Dedifferentiated amniotic fluid mesenchymal stem cell (primary cell): ENCODE results near the gene GNAI3.

Experiments used
- DNase-seq: peaks from one replicate; pipeline ENCODE4 v3.0.0-alpha.2; 2016; ENCODE audit errors: extremely low spot score

The GNAI3 gene

DNA sequence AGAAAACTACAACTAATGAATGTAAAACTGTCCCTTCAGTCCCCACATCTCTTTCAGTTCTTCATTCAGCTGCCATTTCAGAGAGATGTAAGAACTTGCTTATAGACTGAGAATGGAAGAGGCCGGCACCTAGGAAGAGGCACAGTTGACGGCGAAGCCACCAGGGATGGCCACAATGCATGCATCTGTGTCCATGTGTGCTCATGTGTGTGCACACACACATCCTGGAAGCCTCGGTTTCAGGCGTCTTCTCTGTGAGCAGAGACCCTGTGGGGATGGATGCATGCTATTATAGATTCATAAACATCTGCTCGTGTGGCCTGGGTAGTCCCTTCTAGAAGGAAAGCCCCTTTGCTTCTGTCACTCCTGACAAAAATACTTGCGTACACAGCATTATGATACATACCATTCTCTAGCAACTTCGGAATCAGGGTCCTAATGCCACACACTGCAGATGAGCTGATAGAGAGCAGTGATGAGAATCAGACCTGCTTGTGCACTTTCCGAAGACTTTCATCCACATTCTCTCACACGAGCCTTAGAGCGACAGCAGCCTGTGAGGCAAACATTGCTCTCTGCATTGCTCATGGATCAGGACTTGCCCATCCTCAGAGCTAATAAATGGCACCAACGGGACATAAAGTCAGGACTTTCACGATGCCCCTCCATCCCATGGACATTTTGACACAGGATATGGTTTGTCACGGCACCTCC lies 21.2 kb upstream of the GNAI3 start:
- DNase-seq: no peak

DNA sequence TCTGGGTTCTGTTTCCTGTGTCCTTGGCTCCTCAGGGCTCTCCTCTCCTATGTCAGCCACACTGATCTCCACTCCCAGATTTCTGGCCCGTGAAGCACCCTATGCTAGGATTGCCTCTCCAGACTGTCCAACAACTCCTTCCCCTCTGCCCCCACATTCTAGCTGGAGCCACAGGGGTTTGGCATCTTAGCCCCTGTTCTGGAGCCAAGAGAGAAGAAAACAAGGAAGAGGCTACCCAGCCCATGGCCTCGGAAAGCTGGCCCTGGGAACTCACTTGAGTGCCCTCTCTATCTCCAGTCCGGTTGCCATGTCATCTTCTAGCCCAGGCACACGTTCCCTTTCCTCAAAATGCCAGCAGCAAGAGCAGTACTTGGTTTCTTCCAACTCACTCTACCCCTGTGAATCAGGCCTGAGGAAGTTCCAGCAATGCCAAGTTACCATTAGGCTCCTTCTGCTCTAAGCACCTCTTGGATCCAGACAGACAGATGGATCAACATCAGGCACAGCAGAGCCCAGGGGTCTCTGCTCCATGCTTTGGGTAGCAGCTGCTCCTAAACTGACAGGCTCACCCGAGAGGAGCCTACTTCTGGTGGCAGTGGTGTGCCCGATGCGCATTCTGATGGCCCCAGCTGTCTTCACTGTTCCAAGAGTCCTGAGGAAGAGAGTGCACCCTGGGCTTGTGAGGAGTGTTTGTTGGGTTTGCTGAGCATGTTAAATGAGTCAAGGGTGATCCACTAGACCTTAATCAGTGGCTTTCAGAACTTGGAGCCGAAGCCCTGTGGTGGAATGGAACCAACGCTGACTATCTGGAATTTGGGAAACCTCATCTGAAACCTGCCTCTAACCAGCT lies 20.3 kb upstream of the GNAI3 start:
- no peak for DNase-seq

DNA sequence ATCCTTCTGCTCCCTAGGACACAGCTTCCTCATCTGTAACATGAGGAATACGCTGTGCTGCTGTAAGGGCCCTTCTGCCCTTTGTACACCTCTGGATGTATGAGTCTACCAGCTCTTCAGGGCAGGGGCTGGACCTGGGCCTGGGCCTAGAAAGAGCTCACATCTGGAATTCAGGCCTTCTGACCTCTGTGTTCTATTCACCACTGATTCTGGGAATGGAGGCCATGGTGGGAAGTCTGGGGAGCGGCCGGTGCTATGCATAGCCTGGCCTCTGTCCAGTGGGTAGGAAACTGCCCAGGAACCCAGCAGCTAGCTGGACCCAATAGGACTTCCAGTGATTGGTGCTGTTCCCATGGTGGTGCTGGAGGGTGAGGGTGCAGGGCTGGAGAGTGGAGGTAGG lies 19.7 kb upstream of the GNAI3 start:
- no peak for DNase-seq

DNA sequence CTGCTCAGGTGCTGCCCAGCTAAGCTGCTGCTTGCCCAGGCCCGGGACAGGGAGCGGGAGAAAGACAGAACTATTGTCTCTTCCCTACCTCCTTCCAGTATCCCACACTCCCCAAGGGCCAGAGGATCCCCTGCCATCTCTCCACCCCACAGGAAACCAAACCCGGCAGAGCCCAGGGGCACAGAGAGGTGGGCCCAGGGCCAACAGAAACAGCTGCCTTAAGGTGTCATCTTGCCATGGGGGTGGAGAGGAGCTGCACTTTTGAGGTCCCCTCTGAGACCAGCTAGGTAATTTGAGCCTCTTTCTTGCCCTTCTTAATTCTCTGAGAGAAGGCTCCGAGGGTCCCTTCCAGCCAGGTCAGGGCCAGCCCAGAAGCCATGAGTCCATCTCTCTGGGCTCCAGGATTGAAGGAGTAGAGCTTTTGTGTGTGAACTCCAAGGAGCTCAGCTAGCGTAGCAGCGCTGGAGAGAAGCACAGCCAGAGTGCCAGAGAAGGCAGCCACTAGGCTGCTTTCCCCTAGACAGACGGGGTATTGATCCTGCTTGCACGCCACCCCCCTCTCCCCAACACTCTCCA lies 18.4 kb upstream of the GNAI3 start:
- DNase-seq: no peak

DNA sequence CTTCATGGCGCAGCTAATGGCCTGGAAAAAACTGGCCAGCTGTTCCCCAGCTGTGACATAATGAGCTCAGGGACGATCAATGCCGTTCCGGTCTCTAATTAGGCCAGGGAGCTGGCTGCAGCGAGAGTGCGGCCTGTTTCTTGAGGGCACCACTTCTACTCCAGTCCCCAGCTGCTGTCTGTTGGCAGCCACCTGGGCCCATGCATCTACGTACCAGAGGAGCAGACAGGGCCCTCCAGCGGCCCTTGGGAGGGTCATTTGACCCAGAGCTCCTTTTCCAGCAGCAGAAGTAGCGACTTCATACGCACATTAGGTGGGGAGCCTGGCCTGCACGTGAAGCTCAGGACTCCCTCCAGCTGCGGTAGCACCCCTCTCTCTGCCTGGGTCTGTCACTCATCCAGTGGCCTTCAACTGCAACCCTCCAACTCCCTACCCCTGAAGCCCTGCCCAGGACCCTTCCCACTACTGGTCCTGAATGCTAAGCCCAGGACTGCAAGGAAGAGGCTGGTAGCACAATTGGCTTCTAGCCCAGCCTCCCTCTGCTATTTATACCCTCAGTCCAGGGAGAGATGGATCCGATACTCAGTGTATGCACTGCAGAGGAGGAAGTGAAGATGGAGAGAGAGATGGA lies 17.8 kb upstream of the GNAI3 start:
- DNase-seq: no peak

GRCh38 chr1:109531380-109531779 lies 17.0 kb upstream of the GNAI3 start:
- DNase-seq: no peak

- no peak for DNase-seq
Measured at GRCh38 chr1:109531826-109532364, 16.5 kb upstream of the GNAI3 start.

DNA sequence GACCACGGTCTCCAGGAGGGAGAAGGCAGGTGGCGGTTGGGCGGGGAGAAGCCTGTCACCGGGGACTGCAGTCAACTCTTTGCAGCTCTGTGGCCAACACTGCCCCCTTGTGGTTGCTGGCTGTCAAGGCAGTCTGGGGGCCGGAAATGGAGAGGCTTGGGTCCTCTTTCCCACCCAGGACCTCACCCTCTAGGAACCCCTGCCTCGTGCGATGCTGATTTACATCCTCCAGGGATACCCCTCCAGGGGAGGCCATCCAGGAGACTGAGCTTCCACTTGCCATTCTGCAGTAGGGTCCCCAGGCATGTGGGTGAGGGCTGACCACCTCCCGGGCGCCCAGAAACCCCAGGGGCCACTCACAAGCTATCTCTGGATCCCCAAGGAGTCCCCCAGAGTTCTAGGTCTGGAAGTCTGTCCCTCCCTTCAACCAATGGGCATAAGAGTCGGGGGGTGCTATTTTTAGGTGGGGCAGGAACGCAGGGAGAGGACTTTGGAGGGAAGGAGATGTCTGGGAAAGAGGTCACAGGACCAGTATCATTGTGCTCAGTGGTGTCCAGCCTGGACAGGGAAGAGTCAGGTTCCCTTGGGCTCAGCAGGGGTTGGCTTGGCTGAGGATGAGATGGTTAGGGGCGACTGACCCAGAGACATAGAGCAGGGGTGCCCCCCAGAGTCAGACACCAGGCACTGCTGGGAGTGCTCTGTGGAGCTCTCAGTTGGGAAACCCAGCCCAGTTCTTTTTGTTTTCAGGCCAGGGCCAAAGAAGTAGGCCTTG lies 15.9 kb upstream of the GNAI3 start:
- peak; percentile 75 for DNase-seq

- no peak for DNase-seq
Measured at GRCh38 chr1:109534307-109534858, 14.0 kb upstream of the GNAI3 start.

DNA sequence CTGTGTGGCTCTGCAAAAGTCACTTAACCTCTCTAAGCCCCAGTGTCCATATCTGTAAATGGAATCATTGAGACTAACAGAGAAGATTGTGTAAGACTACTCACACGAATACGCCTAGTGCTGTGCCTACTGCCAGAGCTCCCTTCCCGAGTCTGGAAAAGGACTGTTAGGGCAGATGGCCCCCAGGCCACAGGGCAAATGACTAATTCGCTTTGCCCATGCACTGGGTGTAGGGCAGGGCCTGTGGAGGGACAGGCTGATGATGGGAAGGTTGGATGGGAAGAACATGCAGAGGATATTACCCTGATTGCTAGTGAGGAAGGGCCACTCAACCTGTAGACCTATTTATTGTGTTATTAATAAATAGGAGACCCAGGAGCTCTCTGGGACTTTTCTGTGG lies 12.9 kb upstream of the GNAI3 start:
- no peak for DNase-seq

- DNase-seq: no peak
Measured at GRCh38 chr1:109535971-109536491, 12.4 kb upstream of the GNAI3 start.

DNA sequence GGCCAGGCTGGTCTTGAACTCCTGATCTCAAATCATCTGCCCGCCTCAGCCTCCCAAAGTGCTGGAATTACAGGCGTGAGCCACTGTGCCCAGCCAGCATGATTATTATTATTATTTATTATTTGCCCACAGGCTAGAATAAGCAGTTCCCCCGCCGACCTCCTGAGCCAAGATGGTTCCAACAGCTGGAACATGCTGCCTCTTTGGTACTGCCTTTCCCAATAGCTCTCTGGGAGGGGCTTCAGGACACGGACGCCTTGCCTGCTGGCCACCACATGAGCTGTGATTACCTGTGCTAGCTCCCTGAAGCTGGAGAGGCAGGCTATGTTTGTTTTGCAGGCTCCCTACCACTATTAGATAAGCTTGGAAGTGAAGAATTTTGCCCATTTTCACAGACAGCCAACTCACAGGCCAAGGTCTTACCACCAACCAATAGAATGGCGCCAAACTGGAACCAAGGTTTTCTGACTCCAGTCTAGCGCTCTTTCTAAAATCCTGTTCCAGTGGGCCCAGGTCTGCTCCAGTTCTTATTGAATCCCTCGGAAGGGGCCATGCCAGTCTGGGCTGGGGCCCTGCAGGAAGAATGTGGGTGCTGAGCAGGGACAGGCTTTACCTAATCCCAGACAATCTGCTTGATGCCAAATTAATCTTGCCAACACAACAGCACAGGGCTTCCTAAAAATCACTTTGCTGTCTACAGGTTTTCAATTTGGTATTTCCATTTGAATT lies 10.8 kb upstream of the GNAI3 start:
- DNase-seq: no peak

DNA sequence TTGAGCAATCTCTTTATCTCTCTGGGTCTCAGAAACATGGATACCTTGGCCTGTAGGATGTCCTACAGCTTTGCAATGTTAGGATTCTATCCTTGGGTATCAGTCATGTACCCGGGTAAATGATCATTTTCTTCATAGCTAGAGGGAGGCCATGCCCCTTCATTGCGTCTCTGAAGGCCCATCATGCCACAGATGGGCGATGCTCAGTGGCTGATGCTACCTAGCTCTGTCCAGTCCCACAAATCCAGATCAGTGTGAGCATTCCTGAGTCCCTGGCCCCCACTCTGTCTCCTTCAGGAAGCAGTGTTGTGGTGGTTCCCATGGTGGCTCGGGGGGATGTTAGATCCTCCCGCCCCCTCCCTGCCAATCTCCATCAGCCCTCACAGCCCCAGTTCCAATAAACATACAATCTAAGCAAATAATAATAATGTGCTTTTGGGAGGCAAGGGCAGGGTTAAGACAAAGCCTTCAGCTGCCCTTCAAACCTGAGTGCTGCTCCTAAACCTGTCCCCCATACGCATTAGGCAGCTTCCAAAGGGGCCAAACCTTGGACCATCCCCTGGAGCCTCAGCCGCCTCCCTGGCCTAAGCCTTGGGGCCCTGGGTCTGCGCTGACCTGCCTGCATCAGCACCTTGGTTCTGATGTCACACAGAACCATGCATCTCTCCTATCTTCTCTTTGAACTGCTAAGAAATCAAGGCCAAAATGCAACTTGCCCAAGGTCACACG lies 9.4 kb upstream of the GNAI3 start:
- no peak for DNase-seq

DNA sequence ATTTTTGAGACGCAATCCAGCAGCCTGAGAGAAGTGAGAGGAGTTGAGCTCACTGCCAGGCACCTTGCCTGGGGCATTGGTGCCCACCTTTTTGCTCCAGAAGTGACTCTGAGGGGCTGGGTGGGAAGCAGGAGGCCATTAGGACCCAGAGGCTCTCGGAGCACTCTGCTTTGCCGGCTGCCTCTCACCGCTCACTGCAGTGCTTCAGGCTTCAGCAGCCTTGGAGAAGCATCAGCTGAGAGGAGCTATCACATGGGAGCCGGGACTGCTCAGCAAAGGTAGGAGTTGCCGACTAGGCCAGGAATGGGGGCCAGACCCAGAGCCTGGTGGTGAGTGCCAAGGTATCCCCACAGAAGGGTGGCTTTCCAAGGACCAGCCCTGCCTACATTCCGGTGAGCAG lies 8.7 kb upstream of the GNAI3 start, which contains the start of gene GPR61:
Gene GPR61, plus strand, starts transcription at position 197 of the 400 bp plus-strand sequence. CDS start 3,151 bp downstream, outside the sequence.
- no peak for DNase-seq

DNA sequence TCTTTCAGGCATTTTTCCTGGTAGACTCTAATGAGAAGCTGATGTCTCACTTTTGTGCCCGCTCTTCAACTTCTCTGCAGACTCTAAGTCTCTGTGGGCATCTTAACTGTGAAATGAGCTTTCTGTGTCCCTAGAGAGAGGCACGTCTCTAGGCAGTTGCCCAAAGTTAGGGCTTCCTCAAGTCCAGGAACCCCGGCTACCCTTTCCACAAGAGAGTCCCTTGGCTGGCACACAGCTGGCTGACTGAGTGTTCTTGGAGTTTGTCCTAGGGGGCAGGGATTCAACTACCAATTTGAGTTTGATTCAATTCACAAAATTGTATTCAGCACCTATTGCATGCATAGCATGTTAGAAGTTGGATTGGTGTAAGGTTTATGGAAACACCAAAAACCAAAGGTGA lies 7.3 kb upstream of the GNAI3 start:
- no peak for DNase-seq

DNA sequence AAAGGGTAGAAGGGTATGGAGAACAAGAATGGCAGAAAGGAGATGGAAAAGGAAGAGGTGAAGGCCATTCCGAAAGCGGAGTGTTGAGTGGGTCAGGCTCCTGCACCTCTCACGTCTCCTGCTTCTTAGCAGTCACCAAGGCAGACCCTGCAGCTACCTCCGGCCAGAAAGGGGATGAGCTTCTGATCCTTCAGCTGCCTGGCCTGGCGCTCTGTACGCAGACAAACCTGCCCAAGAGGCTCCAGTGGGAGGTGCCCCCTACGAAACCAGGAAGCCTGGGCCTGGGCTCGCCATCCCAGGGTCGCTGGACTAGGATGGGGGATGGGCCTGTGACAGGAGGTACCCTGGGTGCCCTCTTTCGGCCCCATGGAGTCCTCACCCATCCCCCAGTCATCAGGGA lies 5.8 kb upstream of the GNAI3 start:
- DNase-seq: no peak

GRCh38 chr1:109543283-109543987 lies 5.0 kb upstream of the GNAI3 start:
- no peak for DNase-seq

- DNase-seq: no peak
Measured at GRCh38 chr1:109543988-109544735, 4.3 kb upstream of the GNAI3 start.
